Panc1 (cell line): ENCODE results near the gene KLF6.

Experiments
- POLR2AphosphoS5 ChIP-seq: IDR thresholded peaks from 2 replicates; pipeline ENCODE4 v1.6.1; 2012; ENCODE audit warnings: mild to moderate bottlenecking, low read depth, low read length, moderate library complexity
- TF ChIP-seq, protein P1 (sequence below): fragments of 450-650 bp; IDR thresholded peaks from 2 replicates; pipeline ENCODE4 v1.5.1; 2017; ENCODE audit warnings: mild to moderate bottlenecking

DNA sequence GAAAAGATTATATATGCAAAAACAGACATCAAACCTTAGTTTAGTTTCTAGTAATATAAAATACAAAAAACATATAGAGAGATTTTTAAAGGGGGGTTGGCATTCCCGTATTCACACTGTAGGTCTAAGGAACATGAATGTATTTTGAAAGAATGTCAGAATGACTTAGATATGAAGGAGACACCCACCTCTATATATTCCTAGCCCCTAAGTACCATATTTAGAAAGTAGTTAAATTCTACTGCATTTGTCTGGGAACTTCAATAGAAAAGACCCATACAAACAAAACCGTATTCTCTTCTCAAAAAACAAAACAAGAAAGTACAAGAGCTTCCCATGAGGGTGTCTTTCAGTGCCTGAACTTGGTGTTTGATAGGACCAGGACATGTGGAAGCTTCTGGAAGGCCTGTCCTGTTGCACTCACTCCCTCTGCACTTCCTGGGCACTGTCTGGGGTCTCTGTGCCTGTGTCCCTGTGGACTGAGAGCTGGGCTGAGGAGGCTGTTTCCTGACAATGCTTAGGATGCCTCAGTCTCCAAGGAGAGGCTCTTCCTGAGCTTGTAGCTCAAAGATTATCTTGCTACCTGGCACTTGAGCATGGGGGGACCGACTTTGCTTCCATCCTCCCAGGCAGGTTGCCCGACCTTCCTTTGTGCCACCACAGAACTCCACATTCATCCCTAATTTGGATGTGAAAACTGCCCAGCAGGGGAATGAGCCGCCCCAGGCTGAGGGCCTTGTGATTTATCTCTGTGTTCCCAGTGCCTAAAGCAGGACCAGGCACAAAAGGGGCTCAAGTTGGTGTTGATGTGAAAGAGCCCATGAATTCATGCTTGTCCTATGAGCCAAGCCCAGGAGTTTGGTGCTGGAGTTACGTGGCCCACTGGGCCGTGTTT lies 44.4 kb upstream of the KLF6 start:
- TF ChIP-seq, protein P1, sequence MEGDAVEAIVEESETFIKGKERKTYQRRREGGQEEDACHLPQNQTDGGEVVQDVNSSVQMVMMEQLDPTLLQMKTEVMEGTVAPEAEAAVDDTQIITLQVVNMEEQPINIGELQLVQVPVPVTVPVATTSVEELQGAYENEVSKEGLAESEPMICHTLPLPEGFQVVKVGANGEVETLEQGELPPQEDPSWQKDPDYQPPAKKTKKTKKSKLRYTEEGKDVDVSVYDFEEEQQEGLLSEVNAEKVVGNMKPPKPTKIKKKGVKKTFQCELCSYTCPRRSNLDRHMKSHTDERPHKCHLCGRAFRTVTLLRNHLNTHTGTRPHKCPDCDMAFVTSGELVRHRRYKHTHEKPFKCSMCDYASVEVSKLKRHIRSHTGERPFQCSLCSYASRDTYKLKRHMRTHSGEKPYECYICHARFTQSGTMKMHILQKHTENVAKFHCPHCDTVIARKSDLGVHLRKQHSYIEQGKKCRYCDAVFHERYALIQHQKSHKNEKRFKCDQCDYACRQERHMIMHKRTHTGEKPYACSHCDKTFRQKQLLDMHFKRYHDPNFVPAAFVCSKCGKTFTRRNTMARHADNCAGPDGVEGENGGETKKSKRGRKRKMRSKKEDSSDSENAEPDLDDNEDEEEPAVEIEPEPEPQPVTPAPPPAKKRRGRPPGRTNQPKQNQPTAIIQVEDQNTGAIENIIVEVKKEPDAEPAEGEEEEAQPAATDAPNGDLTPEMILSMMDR: no peak
- no peak for TF ChIP-seq POLR2AphosphoS5
